Tibial nerve (tissue), 4 donors: ENCODE data around the gene SLC66A1. TPM values are rescaled to one million over a fixed set of nuclear protein-coding genes. Genes with fewer than 3 reads are reported as not detected.

ENCODE experiments used
- DNase-seq, 2 donors: peaks; one replicate each; pipeline ENCODE4 v3.0.0-alpha.2; 2019; ENCODE audit warnings: low spot score in 2 of 2
- H3K27ac ChIP-seq, 4 donors: fragments of 200-600 bp; sonication (generic) in 3 of 4; one replicate each; pipeline ENCODE4 v1.5.1; 2017 to 2019; ENCODE audit warnings: mild to moderate bottlenecking in 1 of 4
- H3K27me3 ChIP-seq, 2 donors: fragments of 200-600 bp; sonication (generic) in 1 of 2; one replicate each; pipeline versions ENCODE4 v1.5.1 to v1.6.0; 2017 to 2019
- H3K36me3 ChIP-seq, 3 donors: fragments of 200-600 bp; sonication (generic); one replicate each; pipeline ENCODE4 v1.5.1; 2018 to 2019
- H3K4me1 ChIP-seq, 4 donors: fragments of 200-600 bp; sonication (generic) in 3 of 4; one replicate each; pipeline ENCODE4 v1.5.1; 2017 to 2019
- H3K4me3 ChIP-seq, 4 donors: fragments of 200-600 bp; sonication (generic) in 3 of 4; one replicate each; pipeline ENCODE4 v1.5.1; 2017 to 2019; ENCODE audit warnings: mild to moderate bottlenecking in 1 of 4, moderate library complexity in 1 of 4
- H3K9me3 ChIP-seq, 4 donors: fragments of 200-600 bp; sonication (generic) in 3 of 4; one replicate each; pipeline ENCODE4 v1.5.1; 2017 to 2019
- EP300 ChIP-seq, 2 donors: sonication (generic); formaldehyde crosslinking; IDR thresholded peaks; one replicate each; pipeline ENCODE4 v1.6.1; 2017; ENCODE audit warnings: antibody characterized with exemption in 2 of 2, mild to moderate bottlenecking in 1 of 2
- POLR2A ChIP-seq, 2 donors: fragments of 450-650 bp; IDR thresholded peaks; one replicate each; pipeline ENCODE4 v1.6.1; 2017; ENCODE audit warnings: antibody characterized with exemption in 2 of 2, mild to moderate bottlenecking in 2 of 2, moderate library complexity in 2 of 2
- whole genome bisulfite sequencing, 2 donors: methylation state at CpG; one replicate each; pipeline ENCODE4 v1.1.5; 2018; 5-methylcytosine and 5-hydroxymethylcytosine counted together
- total RNA-seq, 4 donors: library from RNA; depleted of rRNA; stranded (reverse); fragments of >200 nt; gene quantifications; one replicate each; pipeline ENCODE4 v1.1.0, GENCODE V29; 2016
- TF ChIP-seq, protein P1 (sequence below), 5 experiments: fragments of 200-600 bp in 3 of 5; fragments of 450-650 bp in 2 of 5; sonication (generic) in 3 of 5; IDR thresholded peaks; one replicate each; pipeline ENCODE4 v1.5.1; 2016 to 2019; ENCODE audit warnings: antibody characterized with exemption in 5 of 5, mild to moderate bottlenecking in 3 of 5, moderate library complexity in 2 of 5

The SLC66A1 gene
- total RNA-seq, 4 donors from 2014 or later: 14.4 to 30.3 (median 21.2) TPM

- Histone ChIP-seq H3K9me3 (no peaks in the 10 kb centered on the region), H3K4me3 (no peak overlapping the region), H3K4me1 (peaks cover 0 to 38% (median 7%) of the 10 kb centered on the region in 4 donors), H3K27me3 (no peaks in the 10 kb centered on the region), H3K27ac (peak overlapping the region in 1 of 4 donors; percentile 74), H3K36me3 (peaks cover 0 to 79% (median 8%) of the 10 kb centered on the region in 3 donors)
- TF ChIP-seq POLR2A (IDR thresholded peaks at IDR 0.05) (no peak), EP300 (IDR thresholded peaks at IDR 0.05) (peak in 1 of 2 donors; percentile 36)
- DNase-seq: peak; percentile 40 to 60
- WGBS, 2 donors: 70 to 78% methylated on average over 26 to 27 of the region's 27 CpGs
These were observed 30.1 kb downstream of the SLC66A1 start for GRCh38 chr1:19342062-19342750.

- Histone ChIP-seq H3K4me1 (peaks cover 0 to 41% (median 7%) of the 10 kb centered on the region in 4 donors), H3K27ac (peak overlapping the region in 2 of 4 donors; percentile 50 to 74), H3K9me3 (no peaks in the 10 kb centered on the region), H3K4me3 (no peak overlapping the region), H3K27me3 (no peaks in the 10 kb centered on the region), H3K36me3 (peaks cover 0 to 79% (median 8%) of the 10 kb centered on the region in 3 donors)
- TF ChIP-seq POLR2A (IDR thresholded peaks at IDR 0.05): no peak
- TF ChIP-seq, protein P1, sequence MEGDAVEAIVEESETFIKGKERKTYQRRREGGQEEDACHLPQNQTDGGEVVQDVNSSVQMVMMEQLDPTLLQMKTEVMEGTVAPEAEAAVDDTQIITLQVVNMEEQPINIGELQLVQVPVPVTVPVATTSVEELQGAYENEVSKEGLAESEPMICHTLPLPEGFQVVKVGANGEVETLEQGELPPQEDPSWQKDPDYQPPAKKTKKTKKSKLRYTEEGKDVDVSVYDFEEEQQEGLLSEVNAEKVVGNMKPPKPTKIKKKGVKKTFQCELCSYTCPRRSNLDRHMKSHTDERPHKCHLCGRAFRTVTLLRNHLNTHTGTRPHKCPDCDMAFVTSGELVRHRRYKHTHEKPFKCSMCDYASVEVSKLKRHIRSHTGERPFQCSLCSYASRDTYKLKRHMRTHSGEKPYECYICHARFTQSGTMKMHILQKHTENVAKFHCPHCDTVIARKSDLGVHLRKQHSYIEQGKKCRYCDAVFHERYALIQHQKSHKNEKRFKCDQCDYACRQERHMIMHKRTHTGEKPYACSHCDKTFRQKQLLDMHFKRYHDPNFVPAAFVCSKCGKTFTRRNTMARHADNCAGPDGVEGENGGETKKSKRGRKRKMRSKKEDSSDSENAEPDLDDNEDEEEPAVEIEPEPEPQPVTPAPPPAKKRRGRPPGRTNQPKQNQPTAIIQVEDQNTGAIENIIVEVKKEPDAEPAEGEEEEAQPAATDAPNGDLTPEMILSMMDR (IDR thresholded peaks at IDR 0.05): no peak
- no peak for TF ChIP-seq EP300 (IDR thresholded peaks at IDR 0.05)
- WGBS, 2 donors: 74 to 78% methylated on average over 25 to 31 of the region's 33 CpGs
- no peak for DNase-seq
These were observed 30.9 kb downstream of the SLC66A1 start for GRCh38 chr1:19342894-19343616.

- peaks cover 0 to 79% (median 8%) of the 10 kb centered on the region in 3 donors for H3K36me3 ChIP-seq
- peak overlapping the region in 3 of 4 donors; percentile 15 to 74 (median 50) for H3K27ac ChIP-seq
- no peaks in the 10 kb centered on the region for H3K27me3 ChIP-seq
- peaks cover 0 to 42% (median 7%) of the 10 kb centered on the region in 4 donors for H3K4me1 ChIP-seq
- no peak for DNase-seq
- no peak for TF ChIP-seq EP300 (IDR thresholded peaks at IDR 0.05)
- TF ChIP-seq, protein P1 (IDR thresholded peaks at IDR 0.05): no peak
- TF ChIP-seq POLR2A (IDR thresholded peaks at IDR 0.05): no peak
- no peak overlapping the region for H3K4me3 ChIP-seq
- WGBS, 2 donors: 72 to 75% methylated on average over 13 to 16 of the region's 20 CpGs
- no peaks in the 10 kb centered on the region for H3K9me3 ChIP-seq
These were observed 31.7 kb downstream of the SLC66A1 start for GRCh38 chr1:19343617-19344350.

DNA sequence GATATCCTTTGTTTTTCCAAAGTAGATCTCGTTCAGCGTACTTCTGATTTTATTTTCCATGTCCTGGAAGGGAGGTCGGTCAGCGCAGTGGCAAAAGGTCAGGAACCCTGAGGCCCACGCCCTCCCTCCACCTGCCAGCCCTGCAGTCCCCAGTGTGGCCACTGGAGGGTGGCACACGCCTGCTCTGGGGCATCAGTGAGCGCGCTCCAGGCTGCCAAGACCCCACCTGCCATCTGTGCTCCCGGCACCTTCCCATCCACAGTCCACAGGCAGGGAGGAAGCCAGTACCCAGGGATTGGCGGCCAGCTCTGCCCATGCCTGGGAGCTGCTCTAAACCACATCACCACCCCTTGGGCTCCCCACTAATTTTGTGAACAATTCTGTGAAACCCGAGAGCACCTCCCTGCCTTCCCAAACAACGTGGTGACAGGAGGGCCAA is 32.3 kb downstream of the SLC66A1 start:
- Histone ChIP-seq H3K4me1 (peaks cover 0 to 42% (median 7%) of the 10 kb centered on the region in 4 donors), H3K27me3 (no peaks in the 10 kb centered on the region), H3K4me3 (no peak overlapping the region), H3K36me3 (peaks cover 0 to 79% (median 8%) of the 10 kb centered on the region in 3 donors), H3K27ac (peak overlapping the region in 3 of 4 donors; percentile 15 to 74 (median 50)), H3K9me3 (no peaks in the 10 kb centered on the region)
- TF ChIP-seq EP300 (IDR thresholded peaks at IDR 0.05) (peak in 1 of 2 donors; percentile 57), POLR2A (IDR thresholded peaks at IDR 0.05) (no peak)
- TF ChIP-seq, protein P1 (IDR thresholded peaks at IDR 0.05): peak; percentile 80 to 94 (median 85)
- 53 to 66% methylated on average over 11 to 12 of the region's 12 CpGs for WGBS, 2 donors
- DNase-seq: peak; percentile 61 to 65

- Histone ChIP-seq H3K4me3 (no peak overlapping the region), H3K36me3 (peaks cover 0 to 79% (median 8%) of the 10 kb centered on the region in 3 donors), H3K27me3 (no peaks in the 10 kb centered on the region), H3K9me3 (no peaks in the 10 kb centered on the region), H3K4me1 (peaks cover 0 to 42% (median 7%) of the 10 kb centered on the region in 4 donors), H3K27ac (peak overlapping the region in 2 of 4 donors; percentile 50 to 74)
- TF ChIP-seq, protein P1 (IDR thresholded peaks at IDR 0.05): no peak
- TF ChIP-seq EP300 (IDR thresholded peaks at IDR 0.05): no peak
- DNase-seq: no peak
- 93 to 94% methylated on average over 11 of the region's 11 CpGs for WGBS, 2 donors
These were observed 32.7 kb downstream of the SLC66A1 start for GRCh38 chr1:19344831-19345230.
